ENCODE measurements around the gene MT1HL1.

DNA sequence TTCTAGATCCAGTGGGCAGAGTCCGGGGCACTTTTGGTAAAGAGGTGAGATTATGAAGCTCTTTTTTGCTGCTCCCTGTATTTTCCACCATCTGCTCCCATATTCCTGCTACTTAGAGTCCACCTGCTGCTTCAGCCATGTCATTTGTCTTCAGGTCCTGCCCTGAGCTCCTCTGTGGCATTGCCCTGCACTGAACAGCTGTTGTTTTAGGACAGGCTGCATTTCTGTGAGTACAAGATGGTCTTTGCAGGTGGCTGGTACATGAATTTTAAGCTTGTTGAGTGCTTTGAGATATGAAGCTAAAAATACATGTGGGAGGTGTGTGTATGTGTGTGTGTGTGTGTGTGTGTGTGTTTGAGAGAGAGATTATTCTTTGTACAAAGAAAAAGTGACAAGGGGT is 21.9 kb downstream of the MT1HL1 start:
- TF ChIP-seq, protein P1, sequence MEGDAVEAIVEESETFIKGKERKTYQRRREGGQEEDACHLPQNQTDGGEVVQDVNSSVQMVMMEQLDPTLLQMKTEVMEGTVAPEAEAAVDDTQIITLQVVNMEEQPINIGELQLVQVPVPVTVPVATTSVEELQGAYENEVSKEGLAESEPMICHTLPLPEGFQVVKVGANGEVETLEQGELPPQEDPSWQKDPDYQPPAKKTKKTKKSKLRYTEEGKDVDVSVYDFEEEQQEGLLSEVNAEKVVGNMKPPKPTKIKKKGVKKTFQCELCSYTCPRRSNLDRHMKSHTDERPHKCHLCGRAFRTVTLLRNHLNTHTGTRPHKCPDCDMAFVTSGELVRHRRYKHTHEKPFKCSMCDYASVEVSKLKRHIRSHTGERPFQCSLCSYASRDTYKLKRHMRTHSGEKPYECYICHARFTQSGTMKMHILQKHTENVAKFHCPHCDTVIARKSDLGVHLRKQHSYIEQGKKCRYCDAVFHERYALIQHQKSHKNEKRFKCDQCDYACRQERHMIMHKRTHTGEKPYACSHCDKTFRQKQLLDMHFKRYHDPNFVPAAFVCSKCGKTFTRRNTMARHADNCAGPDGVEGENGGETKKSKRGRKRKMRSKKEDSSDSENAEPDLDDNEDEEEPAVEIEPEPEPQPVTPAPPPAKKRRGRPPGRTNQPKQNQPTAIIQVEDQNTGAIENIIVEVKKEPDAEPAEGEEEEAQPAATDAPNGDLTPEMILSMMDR (IDR thresholded peaks at IDR 0.05; ENCODE audit: insufficient read depth, low read length), result no peak
- TF ChIP-seq POLR2AphosphoS5 (IDR thresholded peaks at IDR 0.05; ENCODE audit: low read depth), result no peak
- TF ChIP-seq, protein P2, sequence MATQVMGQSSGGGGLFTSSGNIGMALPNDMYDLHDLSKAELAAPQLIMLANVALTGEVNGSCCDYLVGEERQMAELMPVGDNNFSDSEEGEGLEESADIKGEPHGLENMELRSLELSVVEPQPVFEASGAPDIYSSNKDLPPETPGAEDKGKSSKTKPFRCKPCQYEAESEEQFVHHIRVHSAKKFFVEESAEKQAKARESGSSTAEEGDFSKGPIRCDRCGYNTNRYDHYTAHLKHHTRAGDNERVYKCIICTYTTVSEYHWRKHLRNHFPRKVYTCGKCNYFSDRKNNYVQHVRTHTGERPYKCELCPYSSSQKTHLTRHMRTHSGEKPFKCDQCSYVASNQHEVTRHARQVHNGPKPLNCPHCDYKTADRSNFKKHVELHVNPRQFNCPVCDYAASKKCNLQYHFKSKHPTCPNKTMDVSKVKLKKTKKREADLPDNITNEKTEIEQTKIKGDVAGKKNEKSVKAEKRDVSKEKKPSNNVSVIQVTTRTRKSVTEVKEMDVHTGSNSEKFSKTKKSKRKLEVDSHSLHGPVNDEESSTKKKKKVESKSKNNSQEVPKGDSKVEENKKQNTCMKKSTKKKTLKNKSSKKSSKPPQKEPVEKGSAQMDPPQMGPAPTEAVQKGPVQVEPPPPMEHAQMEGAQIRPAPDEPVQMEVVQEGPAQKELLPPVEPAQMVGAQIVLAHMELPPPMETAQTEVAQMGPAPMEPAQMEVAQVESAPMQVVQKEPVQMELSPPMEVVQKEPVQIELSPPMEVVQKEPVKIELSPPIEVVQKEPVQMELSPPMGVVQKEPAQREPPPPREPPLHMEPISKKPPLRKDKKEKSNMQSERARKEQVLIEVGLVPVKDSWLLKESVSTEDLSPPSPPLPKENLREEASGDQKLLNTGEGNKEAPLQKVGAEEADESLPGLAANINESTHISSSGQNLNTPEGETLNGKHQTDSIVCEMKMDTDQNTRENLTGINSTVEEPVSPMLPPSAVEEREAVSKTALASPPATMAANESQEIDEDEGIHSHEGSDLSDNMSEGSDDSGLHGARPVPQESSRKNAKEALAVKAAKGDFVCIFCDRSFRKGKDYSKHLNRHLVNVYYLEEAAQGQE (IDR thresholded peaks at IDR 0.05; ENCODE audit: insufficient replicate concordance, low read depth), result no peak
